GM12801 (cell line): ENCODE results near the gene SERPING1.

Experiments
- CTCF ChIP-seq: IDR thresholded peaks from one replicate; pipeline ENCODE4 v1.5.1; 2011; ENCODE audit warnings: control low read depth; ENCODE audit not compliant: insufficient read length; ENCODE audit errors: extremely low read depth

Gene SERPING1

GRCh38 chr11:57560146-57560545 lies 37.3 kb upstream of the SERPING1 start:
- TF ChIP-seq CTCF: no peak

GRCh38 chr11:57562596-57562995 lies 34.9 kb upstream of the SERPING1 start:
- no peak for TF ChIP-seq CTCF

- TF ChIP-seq CTCF: no peak
Measured at GRCh38 chr11:57566005-57566904, 31.2 kb upstream of the SERPING1 start.

GRCh38 chr11:57566905-57567514 lies 30.5 kb upstream of the SERPING1 start:
- TF ChIP-seq CTCF: no peak

- no peak for TF ChIP-seq CTCF
Measured at GRCh38 chr11:57567515-57568329, 29.8 kb upstream of the SERPING1 start, which contains the start of gene UBE2L6. Gene UBE2L6, minus strand, starts transcription at chr11:57567672. Its CDS starts 61 bp downstream, at chr11:57567611.

- no peak for TF ChIP-seq CTCF
Measured at GRCh38 chr11:57568330-57568766, 29.1 kb upstream of the SERPING1 start.

GRCh38 chr11:57571606-57572005 lies 25.9 kb upstream of the SERPING1 start:
- no peak for TF ChIP-seq CTCF
